H1 (cell line): ENCODE measurements around the gene UBE4A. TPM values are rescaled to one million over a fixed set of nuclear protein-coding genes. Genes with fewer than 3 reads are reported as not detected.

Experiments used
- ASH2L ChIP-seq: fragments of 200-600, 300-600 bp; sonication (generic); IDR thresholded peaks from one replicate; pipeline ENCODE4 v1.7.1; 2017; ENCODE audit warnings: low read length
- CBX8 ChIP-seq: fragments of 300-800, 300-1000 bp; sonication (generic); IDR thresholded peaks from 2 replicates; pipeline ENCODE4 v1.7.1; 2016; ENCODE audit warnings: low read depth, low read length, borderline replicate concordance
- CEBPB ChIP-seq: IDR thresholded peaks from 2 replicates; pipeline ENCODE4 v1.6.1; 2012; ENCODE audit warnings: low read depth, low read length
- CHD2 ChIP-seq: IDR thresholded peaks from 2 replicates; pipeline ENCODE4 v1.6.1; 2012; ENCODE audit warnings: low read length, improper control_type of control experiment
- GABPA ChIP-seq: IDR thresholded peaks from 2 replicates; pipeline ENCODE4 v1.6.1; 2011; ENCODE audit warnings: mild to moderate bottlenecking, low read length, moderate library complexity, borderline replicate concordance; ENCODE audit not compliant: insufficient read depth
- HDAC2 ChIP-seq, 2 experiments: fragments of 300-600 bp in 1 of 2; sonication (generic) in 1 of 2; IDR thresholded peaks; 2 replicates each; pipeline ENCODE4 v1.6.1; 2011 to 2012; ENCODE audit warnings: low read depth in 2 of 2, low read length in 2 of 2, mild to moderate bottlenecking in 2 of 2, moderate library complexity in 2 of 2, borderline replicate concordance in 1 of 2, inconsistent platforms in 1 of 2
- HDAC6 ChIP-seq: IDR thresholded peaks from one replicate; pipeline ENCODE4 v1.7.1; 2012; ENCODE audit warnings: low read depth, mild to moderate bottlenecking, inconsistent platforms, low read length, moderate library complexity
- POLR2A ChIP-seq, 2 experiments: IDR thresholded peaks; 1 replicate in 1 of 2; 2 replicates in 1 of 2; pipeline ENCODE4 v1.6.1; 2011; ENCODE audit warnings: low read depth in 2 of 2, low read length in 2 of 2, mild to moderate bottlenecking in 2 of 2; ENCODE audit errors: control extremely low read depth in 1 of 2
- RAD21 ChIP-seq, 2 experiments: IDR thresholded peaks in 1 of 2; conservative IDR thresholded peaks in 1 of 2; 2 replicates each; pipeline ENCODE4 v1.6.1; 2011; ENCODE audit warnings: low read depth in 2 of 2, low read length in 2 of 2, improper control_type of control experiment in 1 of 2, inconsistent platforms in 1 of 2, mild to moderate bottlenecking in 1 of 2, moderate library complexity in 1 of 2
- RXRA ChIP-seq: IDR thresholded peaks from 2 replicates; pipeline ENCODE4 v1.6.1; 2011; ENCODE audit warnings: low read depth, mild to moderate bottlenecking, low read length, moderate library complexity; ENCODE audit not compliant: insufficient read depth
- SP2 ChIP-seq: IDR thresholded peaks from 2 replicates; pipeline ENCODE4 v1.6.1; 2012; ENCODE audit warnings: mild to moderate bottlenecking, low read length, inconsistent platforms
- polyA plus RNA-seq, 7 experiments: library from polyadenylated mRNA; depleted of rRNA in 3 of 7; stranded (reverse) in 5 of 7; unstranded in 2 of 7; fragments of >200 nt in 5 of 7; fragments of 200-250 nt in 2 of 7; gene quantifications; 1 replicate in 5 of 7; 2 replicates in 1 of 7; 4 replicates in 1 of 7; pipeline versions ENCODE4 v1.2.1 to v1.2.3, GENCODE V29; 2011 to 2013; ENCODE audit warnings: missing spikeins in 2 of 7, mixed read lengths in 2 of 7
- small RNA-seq: library from polyadenylated mRNA; stranded (forward); fragments of <200 nt; extraction: miRNeasy Mini kit (QIAGEN cat#:217004); gene quantifications from one replicate; pipeline ENCODE3, GENCODE V24; 2013; ENCODE audit not compliant: insufficient read depth
- total RNA-seq: library from RNA; stranded (reverse); fragmentation: NEBNext Ultra II Directional; extraction: Animal tissue kit (Norgen Biotek cat#: 25700); gene quantifications from 2 replicates; pipeline ENCODE4 v1.2.1, GENCODE V29; 2021
- TF ChIP-seq, protein P1 (sequence below): IDR thresholded peaks from 2 replicates; pipeline ENCODE4 v1.6.1; 2011; ENCODE audit warnings: low read length, improper control_type of control experiment

UBE4A gene
- total and polyA plus RNA-seq, 2 of the 8 experiments (the other 6 are each of a cell fraction or from before 2014, with no cell fraction given): 11.3 to 34.5 TPM

DNA sequence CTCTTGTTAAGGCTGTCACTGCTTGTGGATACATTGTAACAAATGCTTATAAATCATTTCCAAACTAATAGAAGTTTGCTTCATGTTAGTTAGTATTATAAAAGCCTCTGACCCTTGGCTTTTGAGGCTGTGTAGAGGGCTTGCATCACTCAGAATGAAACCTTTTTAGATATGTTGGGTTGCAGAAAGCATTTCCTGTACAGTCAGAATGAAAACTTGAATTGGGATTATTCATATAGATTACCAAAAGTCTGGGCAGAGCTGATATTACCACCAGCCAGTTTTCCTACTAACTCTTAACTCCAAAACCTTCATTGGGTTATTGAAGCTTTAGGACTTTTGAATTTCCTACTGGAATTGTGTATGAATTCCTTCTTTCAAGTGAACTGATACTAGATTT lies 88.9 kb downstream of the UBE4A start (continued):
- TF ChIP-seq, protein P1, sequence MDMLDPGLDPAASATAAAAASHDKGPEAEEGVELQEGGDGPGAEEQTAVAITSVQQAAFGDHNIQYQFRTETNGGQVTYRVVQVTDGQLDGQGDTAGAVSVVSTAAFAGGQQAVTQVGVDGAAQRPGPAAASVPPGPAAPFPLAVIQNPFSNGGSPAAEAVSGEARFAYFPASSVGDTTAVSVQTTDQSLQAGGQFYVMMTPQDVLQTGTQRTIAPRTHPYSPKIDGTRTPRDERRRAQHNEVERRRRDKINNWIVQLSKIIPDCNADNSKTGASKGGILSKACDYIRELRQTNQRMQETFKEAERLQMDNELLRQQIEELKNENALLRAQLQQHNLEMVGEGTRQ: no peak
- TF ChIP-seq CEBPB (no peak), HDAC2 (IDR thresholded peaks at IDR 0.05; ENCODE audit: borderline replicate concordance in 1 of 2, low read depth in 2 of 2, low read length in 2 of 2) (no peak), POLR2A (IDR thresholded peaks at IDR 0.05; ENCODE audit: control extremely low read depth in 1 of 2, low read depth in 2 of 2, low read length in 2 of 2) (no peak), CBX8 (no peak), RXRA (no peak), HDAC6 (no peak), CHD2 (no peak), SP2 (no peak), GABPA (no peak), ASH2L (no peak), RAD21 (IDR thresholded peaks at IDR 0.05 in 1 of 2, conservative IDR thresholded peaks at IDR 0.05 in 1 of 2; ENCODE audit: low read depth in 2 of 2, low read length in 2 of 2) (no peak)

Small RNA genes lying within 50 kb of the gene (small RNA-seq; reads per million reads assigned to genes)
- not detected for gene AP001582.1

Other genes with a start within 250 kb of the UBE4A start
- 2.0 and 2.8 TPM in 2 replicates for gene SCN4B, start 206.8 kb upstream of the UBE4A start, total RNA-seq
- 4.1 and 4.9 TPM in 2 replicates for gene SCN4B, start 206.8 kb upstream of the UBE4A start, polyA plus RNA-seq (2011; rRNA removed)
- 0.13 and 0.24 TPM in 2 replicates for gene SCN2B, start 183.0 kb upstream of the UBE4A start, total RNA-seq
- 0.09 and 0.14 TPM in 2 replicates for gene SCN2B, start 183.0 kb upstream of the UBE4A start, polyA plus RNA-seq (2011; rRNA removed)
- 0.58 and 0.86 TPM in 2 replicates for gene JAML, start 134.6 kb upstream of the UBE4A start, total RNA-seq
- 0.05 and 0.12 TPM in 2 replicates for gene JAML, start 134.6 kb upstream of the UBE4A start, polyA plus RNA-seq (2011; rRNA removed)
- 3.3 and 3.9 TPM in 2 replicates for gene MPZL3, start 107.2 kb upstream of the UBE4A start, total RNA-seq
- 1.1 and 1.2 TPM in 2 replicates for gene MPZL3, start 107.2 kb upstream of the UBE4A start, polyA plus RNA-seq (2011; rRNA removed)
- 2.4 and 2.6 TPM in 2 replicates for gene MPZL2, start 95.3 kb upstream of the UBE4A start, total RNA-seq
- 2.3 and 3.2 TPM in 2 replicates for gene MPZL2, start 95.3 kb upstream of the UBE4A start, polyA plus RNA-seq (2011; rRNA removed)
- gene CD3E, start 54.9 kb upstream of the UBE4A start, total RNA-seq: not detected in 2 replicates
- gene CD3E, start 54.9 kb upstream of the UBE4A start, polyA plus RNA-seq (2011; rRNA removed): 0.05 TPM in 1 of 2 replicates, not detected in the other
- gene CD3D, start 16.9 kb upstream of the UBE4A start, total RNA-seq: not detected in 2 replicates
- gene CD3D, start 16.9 kb upstream of the UBE4A start, polyA plus RNA-seq (2011; rRNA removed): not detected in 2 replicates
- not detected in 2 replicates for gene CD3G, start 15.3 kb upstream of the UBE4A start, total RNA-seq
- gene CD3G, start 15.3 kb upstream of the UBE4A start, polyA plus RNA-seq (2011; rRNA removed): 0.02 TPM in 1 of 2 replicates, not detected in the other
- 237 and 251 TPM in 2 replicates for gene ATP5MG, start 42.0 kb downstream of the UBE4A start, total RNA-seq
- 322 and 464 TPM in 2 replicates for gene ATP5MG, start 42.0 kb downstream of the UBE4A start, polyA plus RNA-seq (2011; rRNA removed)
- gene KMT2A, start 76.9 kb downstream of the UBE4A start, total RNA-seq: 59.1 and 62.1 TPM in 2 replicates
- gene KMT2A, start 76.9 kb downstream of the UBE4A start, polyA plus RNA-seq (2011; rRNA removed): 32.0 and 35.9 TPM in 2 replicates
- not detected in 2 replicates for gene TTC36, start 167.9 kb downstream of the UBE4A start, total RNA-seq
- gene TTC36, start 167.9 kb downstream of the UBE4A start, polyA plus RNA-seq (2011; rRNA removed): 0.14 TPM in 1 of 2 replicates, not detected in the other
- gene TMEM25, start 171.6 kb downstream of the UBE4A start, total RNA-seq: 13.7 and 18.3 TPM in 2 replicates
- gene TMEM25, start 171.6 kb downstream of the UBE4A start, polyA plus RNA-seq (2011; rRNA removed): 26.8 and 37.0 TPM in 2 replicates
- gene IFT46, start 206.3 kb downstream of the UBE4A start, total RNA-seq: 11.2 and 11.5 TPM in 2 replicates
- 10.3 and 12.3 TPM in 2 replicates for gene IFT46, start 206.3 kb downstream of the UBE4A start, polyA plus RNA-seq (2011; rRNA removed)
- 132 and 137 TPM in 2 replicates for gene ARCN1, start 212.8 kb downstream of the UBE4A start, total RNA-seq
- gene ARCN1, start 212.8 kb downstream of the UBE4A start, polyA plus RNA-seq (2011; rRNA removed): 82.1 and 146 TPM in 2 replicates
- 74.8 and 74.9 TPM in 2 replicates for gene PHLDB1, start 248.0 kb downstream of the UBE4A start, total RNA-seq
- 53.9 and 70.6 TPM in 2 replicates for gene PHLDB1, start 248.0 kb downstream of the UBE4A start, polyA plus RNA-seq (2011; rRNA removed)